Neural cell (in vitro differentiated cells): ENCODE results near the gene AP1S3.

Source experiments
- EZH2 ChIP-seq: fragments of 200-600, 300-800 bp; shearing (Covaris generic), sonication (generic); IDR thresholded peaks from 2 replicates; pipeline ENCODE4 v1.6.1; 2014; ENCODE audit warnings: antibody characterized with exemption, low read length, borderline replicate concordance, mild to moderate bottlenecking; ENCODE audit not compliant: insufficient read depth, poor library complexity, severe bottlenecking
- MXI1 ChIP-seq: fragments of 450-650 bp; conservative IDR thresholded peaks from 2 replicates; pipeline ENCODE4 v1.6.1; 2014; ENCODE audit warnings: antibody characterized with exemption, mild to moderate bottlenecking; ENCODE audit not compliant: poor library complexity, severe bottlenecking
- POLR2AphosphoS5 ChIP-seq: IDR thresholded peaks from 2 replicates; pipeline ENCODE4 v1.6.1; 2012
- TAF1 ChIP-seq: IDR thresholded peaks from 2 replicates; pipeline ENCODE4 v1.6.1; 2012; ENCODE audit warnings: low read depth
- TF ChIP-seq, protein P1 (sequence below): fragments of 450-650 bp; IDR thresholded peaks from 2 replicates; pipeline ENCODE4 v1.5.1; 2014; ENCODE audit warnings: antibody characterized with exemption, mild to moderate bottlenecking, moderate library complexity; ENCODE audit not compliant: poor library complexity, severe bottlenecking
- TF ChIP-seq, protein P2 (sequence below): IDR thresholded peaks from 2 replicates; pipeline ENCODE4 v1.6.1; 2012; ENCODE audit warnings: borderline replicate concordance

DNA sequence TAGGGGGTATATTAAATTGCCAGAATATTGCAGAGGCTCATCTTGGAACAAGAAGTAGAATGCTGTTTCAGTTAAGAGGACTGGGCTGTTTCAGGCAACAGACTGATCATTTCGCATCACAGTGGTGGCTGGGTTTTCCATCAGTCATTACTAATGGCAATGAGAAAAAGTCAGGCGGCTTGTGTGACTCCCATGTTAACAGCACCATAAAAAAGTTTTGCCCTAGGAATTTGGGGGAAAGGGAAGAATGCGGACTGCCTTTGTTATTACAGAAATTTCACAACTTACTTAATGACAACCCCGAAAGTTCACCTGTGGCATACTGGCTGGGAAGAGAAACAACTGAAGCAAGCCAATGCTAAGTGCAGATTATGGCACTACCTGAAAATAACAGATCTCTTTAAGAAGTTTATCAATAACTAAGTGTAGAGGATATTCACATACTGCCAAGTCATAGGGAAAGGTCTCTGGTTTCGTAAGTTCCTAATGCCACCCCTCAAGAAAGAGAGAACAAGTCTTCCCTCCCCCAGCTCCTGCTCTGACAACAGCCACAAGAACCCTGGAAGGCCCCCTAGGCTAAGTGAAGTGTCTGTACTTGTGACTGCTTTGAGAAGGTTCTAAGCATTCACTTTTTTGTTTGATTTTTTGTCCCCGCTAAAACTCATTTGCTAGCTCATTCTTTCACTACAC lies 40.5 kb upstream of the AP1S3 start:
- TF ChIP-seq POLR2AphosphoS5 (no peak), EZH2 (no peak), TAF1 (no peak), MXI1 (no peak)
- TF ChIP-seq, protein P1, sequence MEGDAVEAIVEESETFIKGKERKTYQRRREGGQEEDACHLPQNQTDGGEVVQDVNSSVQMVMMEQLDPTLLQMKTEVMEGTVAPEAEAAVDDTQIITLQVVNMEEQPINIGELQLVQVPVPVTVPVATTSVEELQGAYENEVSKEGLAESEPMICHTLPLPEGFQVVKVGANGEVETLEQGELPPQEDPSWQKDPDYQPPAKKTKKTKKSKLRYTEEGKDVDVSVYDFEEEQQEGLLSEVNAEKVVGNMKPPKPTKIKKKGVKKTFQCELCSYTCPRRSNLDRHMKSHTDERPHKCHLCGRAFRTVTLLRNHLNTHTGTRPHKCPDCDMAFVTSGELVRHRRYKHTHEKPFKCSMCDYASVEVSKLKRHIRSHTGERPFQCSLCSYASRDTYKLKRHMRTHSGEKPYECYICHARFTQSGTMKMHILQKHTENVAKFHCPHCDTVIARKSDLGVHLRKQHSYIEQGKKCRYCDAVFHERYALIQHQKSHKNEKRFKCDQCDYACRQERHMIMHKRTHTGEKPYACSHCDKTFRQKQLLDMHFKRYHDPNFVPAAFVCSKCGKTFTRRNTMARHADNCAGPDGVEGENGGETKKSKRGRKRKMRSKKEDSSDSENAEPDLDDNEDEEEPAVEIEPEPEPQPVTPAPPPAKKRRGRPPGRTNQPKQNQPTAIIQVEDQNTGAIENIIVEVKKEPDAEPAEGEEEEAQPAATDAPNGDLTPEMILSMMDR, result no peak
- TF ChIP-seq, protein P2, sequence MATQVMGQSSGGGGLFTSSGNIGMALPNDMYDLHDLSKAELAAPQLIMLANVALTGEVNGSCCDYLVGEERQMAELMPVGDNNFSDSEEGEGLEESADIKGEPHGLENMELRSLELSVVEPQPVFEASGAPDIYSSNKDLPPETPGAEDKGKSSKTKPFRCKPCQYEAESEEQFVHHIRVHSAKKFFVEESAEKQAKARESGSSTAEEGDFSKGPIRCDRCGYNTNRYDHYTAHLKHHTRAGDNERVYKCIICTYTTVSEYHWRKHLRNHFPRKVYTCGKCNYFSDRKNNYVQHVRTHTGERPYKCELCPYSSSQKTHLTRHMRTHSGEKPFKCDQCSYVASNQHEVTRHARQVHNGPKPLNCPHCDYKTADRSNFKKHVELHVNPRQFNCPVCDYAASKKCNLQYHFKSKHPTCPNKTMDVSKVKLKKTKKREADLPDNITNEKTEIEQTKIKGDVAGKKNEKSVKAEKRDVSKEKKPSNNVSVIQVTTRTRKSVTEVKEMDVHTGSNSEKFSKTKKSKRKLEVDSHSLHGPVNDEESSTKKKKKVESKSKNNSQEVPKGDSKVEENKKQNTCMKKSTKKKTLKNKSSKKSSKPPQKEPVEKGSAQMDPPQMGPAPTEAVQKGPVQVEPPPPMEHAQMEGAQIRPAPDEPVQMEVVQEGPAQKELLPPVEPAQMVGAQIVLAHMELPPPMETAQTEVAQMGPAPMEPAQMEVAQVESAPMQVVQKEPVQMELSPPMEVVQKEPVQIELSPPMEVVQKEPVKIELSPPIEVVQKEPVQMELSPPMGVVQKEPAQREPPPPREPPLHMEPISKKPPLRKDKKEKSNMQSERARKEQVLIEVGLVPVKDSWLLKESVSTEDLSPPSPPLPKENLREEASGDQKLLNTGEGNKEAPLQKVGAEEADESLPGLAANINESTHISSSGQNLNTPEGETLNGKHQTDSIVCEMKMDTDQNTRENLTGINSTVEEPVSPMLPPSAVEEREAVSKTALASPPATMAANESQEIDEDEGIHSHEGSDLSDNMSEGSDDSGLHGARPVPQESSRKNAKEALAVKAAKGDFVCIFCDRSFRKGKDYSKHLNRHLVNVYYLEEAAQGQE, result no peak
